Stimulated activated CD8-positive, alpha-beta memory T cell treated with anti-CD3 and anti-CD28 coated beads, Interleukin-12 subunit alpha, Interleukin-12 subunit beta, amount 100 ng/mL, for 1 hour (primary cell): Measurements from ENCODE around the gene FBLN2.

Experiments used
- DNase-seq: peaks from one replicate; pipeline ENCODE4 v3.0.0-alpha.2; 2020; ENCODE audit warnings: low read depth

The FBLN2 gene

DNA sequence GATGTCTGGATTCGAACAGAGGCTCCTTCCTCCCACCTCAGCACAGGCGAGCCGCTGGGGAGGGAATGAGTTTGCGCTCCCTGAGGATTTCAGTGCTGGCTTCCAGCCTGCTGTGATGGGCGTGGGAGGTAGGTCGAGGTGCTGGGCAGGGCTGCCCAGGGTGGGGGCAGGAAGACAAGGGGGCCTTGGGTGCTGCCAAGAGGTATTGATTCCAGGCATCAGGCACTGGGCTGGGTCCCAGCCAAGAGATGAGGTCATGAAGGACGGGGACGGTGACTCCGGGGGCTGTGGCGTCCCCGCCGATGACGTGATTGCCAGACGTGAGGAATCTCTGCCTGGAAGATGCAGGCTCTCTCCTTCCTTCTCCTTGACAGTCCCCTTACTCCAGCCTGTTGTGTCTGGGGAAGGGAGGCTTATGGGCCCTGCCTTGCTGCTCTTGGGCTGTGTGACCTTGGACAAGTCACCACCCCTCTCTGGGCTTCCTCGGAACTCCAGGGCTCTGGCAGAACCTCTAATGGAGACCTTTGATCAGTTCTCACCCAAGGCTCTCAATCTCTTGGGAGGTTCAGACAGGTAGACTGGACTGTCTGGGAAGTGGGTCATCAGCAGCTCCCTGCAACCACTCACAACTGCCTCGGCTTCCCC lies 116.8 kb downstream of the FBLN2 start:
- DNase-seq: no peak

GRCh38 chr3:13666227-13666619 lies 117.3 kb downstream of the FBLN2 start:
- no peak for DNase-seq

GRCh38 chr3:13666781-13667709 lies 118.1 kb downstream of the FBLN2 start:
- no peak for DNase-seq

DNA sequence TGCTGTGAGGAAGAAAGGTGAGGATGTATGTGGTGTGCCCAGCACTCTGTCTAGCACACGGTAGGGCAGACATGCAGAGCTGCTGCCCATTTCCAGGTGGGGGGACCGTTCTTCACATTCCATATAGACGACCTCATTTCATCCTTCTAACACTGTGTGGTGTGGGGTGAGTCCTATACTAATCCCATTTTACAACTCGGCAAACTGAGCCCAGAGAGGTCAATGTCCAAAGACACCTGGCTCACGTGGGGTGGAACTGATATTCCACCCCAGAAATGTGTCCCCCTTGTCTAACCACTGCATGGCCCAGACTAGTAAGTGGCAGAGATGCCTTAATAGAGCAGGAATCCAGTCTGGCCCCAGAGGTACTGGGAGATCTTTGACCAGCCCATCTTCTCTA lies 119.2 kb downstream of the FBLN2 start:
- DNase-seq: no peak

GRCh38 chr3:13669457-13669856 lies 120.5 kb downstream of the FBLN2 start:
- no peak for DNase-seq

DNA sequence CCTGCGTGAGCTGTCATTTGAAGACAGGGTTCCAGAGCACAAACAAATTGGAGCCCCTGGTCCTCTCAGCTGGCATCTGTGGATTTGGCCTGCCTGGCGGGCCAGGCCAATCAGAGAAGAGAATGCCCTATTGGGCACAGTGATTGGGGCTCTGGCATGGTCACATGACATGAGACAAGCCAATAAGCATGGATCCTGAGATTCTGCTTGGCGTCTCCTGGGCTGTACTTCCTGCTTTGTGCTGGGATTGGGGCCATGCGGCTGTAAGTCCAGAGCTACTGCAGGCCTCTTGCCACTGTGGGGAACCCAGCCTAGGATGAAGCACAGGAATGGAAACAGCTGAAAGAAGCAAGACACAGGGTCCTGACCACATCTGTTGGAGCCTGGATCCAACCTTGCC lies 121.4 kb downstream of the FBLN2 start:
- DNase-seq: no peak

- DNase-seq: no peak
Measured at GRCh38 chr3:13671482-13672233, 122.7 kb downstream of the FBLN2 start.

- no peak for DNase-seq
Measured at GRCh38 chr3:13673207-13673606, 124.3 kb downstream of the FBLN2 start.

GRCh38 chr3:13674538-13675185 lies 125.7 kb downstream of the FBLN2 start:
- no peak for DNase-seq

GRCh38 chr3:13676356-13677017 lies 127.6 kb downstream of the FBLN2 start:
- no peak for DNase-seq

DNA sequence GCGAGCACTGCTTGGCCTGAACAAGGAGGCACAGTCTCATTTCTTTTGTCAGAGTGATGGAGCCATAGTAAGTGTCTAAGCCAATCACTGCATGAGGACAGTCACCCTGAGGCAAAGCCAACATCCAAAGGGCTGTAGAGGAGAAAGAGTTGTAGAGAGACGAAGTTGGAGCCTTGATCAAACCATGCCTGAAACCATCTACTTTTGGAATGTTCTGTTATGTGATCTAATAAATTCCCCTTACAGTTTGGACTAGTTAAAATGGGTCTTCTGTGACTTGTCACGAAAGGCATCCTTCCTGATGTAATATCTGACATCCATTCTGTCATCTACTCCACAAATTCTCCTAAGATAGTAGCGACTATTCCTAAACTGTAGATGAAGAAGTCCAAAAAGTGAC lies 128.3 kb downstream of the FBLN2 start:
- DNase-seq: no peak

- DNase-seq: no peak
Measured at GRCh38 chr3:13681931-13682330, 133.0 kb downstream of the FBLN2 start.

GRCh38 chr3:13682331-13683013 lies 133.5 kb downstream of the FBLN2 start:
- no peak for DNase-seq

DNA sequence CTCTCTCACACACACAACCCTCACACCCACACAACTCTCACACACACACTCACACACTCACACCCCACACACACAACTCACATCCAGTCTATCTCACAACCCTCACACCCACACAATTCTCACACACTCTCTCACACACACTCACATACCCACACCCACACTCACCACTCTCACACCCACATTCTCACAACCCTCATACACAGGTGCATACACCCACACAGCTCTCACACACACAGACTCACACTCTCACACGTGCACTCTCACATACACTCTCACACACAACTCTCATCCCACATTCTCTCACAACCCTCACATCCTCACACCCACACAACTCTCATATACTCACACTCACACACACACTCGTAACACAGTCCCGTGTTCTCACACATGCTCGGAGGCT lies 134.4 kb downstream of the FBLN2 start:
- no peak for DNase-seq

DNA sequence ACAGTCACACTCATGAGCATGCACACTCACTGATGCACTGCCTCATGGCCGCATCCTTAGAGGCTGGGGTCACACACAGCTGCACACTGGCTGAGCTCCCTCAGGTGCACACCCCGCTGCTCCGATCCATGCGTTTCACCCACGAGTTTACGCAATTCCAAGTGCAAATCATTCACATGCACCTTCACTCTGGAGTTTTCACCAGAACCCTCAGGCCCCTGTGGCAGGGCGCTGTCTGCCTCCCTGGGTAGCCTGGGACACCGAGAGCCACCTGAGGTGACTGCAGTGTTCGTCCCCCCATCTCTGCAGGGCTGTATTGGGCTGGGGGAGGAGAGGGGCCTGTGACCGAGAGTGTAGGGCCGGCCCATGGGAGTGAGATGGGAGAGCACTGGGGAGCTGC lies 134.8 kb downstream of the FBLN2 start:
- no peak for DNase-seq

DNA sequence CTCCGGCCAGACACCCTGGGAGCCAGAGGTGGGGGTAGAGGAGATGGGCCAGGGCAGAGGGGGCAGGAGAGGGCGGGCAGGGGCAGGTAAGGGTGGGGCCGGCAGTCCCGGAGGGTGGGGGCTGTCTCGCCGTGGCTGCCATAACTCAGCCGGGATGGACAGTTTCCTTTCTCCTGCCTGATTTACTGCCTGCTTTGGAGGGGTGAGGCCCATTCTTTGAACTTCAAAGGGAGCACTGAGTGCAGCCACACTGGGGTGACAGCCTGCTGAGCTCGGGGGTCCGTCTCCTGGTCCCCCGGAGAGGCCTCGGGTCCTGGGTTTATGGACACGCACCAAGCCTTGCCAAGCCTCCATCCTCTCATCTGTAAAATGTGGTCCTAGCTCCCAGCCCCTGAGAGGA lies 135.4 kb downstream of the FBLN2 start:
- no peak for DNase-seq

DNA sequence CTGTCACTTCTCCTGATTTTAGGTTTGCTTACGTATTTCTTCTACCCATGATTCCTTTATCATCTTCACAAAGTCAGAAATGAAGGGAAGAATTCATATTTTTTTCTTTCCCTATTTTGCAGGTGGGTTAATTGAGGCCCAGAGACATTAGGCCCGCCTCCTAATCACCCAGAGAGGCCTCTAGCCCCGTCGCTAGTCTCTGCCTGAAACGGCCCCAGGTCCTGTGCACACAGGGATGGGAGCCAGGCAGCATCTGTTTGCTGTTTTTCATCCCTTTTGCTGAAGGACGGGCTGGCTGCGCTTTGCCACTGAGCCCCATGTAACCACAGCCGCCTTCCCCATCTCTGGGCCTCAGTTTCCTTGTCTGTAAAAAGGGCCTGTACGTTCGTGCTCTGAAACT lies 135.9 kb downstream of the FBLN2 start:
- no peak for DNase-seq

GRCh38 chr3:13685721-13686120 lies 136.8 kb downstream of the FBLN2 start:
- DNase-seq: no peak

- no peak for DNase-seq
Measured at GRCh38 chr3:13686367-13687160, 137.6 kb downstream of the FBLN2 start.

DNA sequence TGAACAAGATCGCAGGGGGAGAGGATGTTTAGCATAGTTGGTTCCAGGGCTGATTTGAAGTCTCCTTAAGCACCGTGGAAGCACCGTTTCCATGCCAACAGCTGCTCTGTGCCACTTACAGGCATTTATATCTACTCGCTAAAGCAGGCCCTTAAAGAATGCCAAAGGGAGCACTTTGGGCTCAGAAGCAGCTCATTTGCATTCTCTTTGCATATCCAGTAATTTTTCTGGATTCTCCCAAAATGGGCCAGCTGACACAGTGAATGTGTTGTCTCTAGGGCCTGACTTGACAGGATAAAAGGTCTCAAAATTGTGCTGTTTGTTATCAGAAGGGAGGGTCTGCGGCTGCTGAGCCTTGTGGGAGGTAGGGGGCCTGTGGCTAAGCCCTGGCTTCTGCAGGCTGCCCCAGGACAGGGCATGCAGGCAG lies 138.6 kb downstream of the FBLN2 start:
- no peak for DNase-seq
